Adrenal gland (tissue), 12 donors: Measurements from ENCODE around the gene CSNK2A3. TPM values are rescaled to one million over a fixed set of nuclear protein-coding genes. Genes with fewer than 3 reads are reported as not detected.

Experiments
- DNase-seq, 7 donors: peaks; one replicate each; pipeline ENCODE4 v3.0.0-alpha.2; 2019 to 2020
- H3K27ac ChIP-seq, 5 donors: fragments of 200-600 bp; sonication (generic) in 4 of 5; 1 replicate in 3 of 5; 2 replicates in 2 of 5; pipeline versions ENCODE4 v1.5.1 to v1.8.0; 2016 to 2020; ENCODE audit warnings: mild to moderate bottlenecking in 1 of 5
- H3K27me3 ChIP-seq: fragments of 200-600 bp; 2 replicates; pipeline ENCODE4 v1.8.0; 2021
- H3K36me3 ChIP-seq, 2 donors: fragments of 200-600 bp; replicated peaks in 1 of 2; 1 replicate in 1 of 2; 2 replicates in 1 of 2; pipeline versions ENCODE4 v1.5.1 to v1.8.0; 2018 to 2022
- H3K4me1 ChIP-seq, 2 donors: fragments of 200-600 bp; replicated peaks in 1 of 2; 1 replicate in 1 of 2; 2 replicates in 1 of 2; pipeline versions ENCODE4 v1.5.1 to v1.8.0; 2018 to 2021
- H3K4me3 ChIP-seq, 4 donors: fragments of 200-600 bp; sonication (generic) in 3 of 4; one replicate each; pipeline ENCODE4 v1.5.1; 2016 to 2018
- H3K9me3 ChIP-seq, 3 donors: fragments of 200-600 bp; sonication (generic) in 1 of 3; replicated peaks in 1 of 3; 1 replicate in 2 of 3; 2 replicates in 1 of 3; pipeline versions ENCODE4 v1.5.1 to v1.8.0; 2016 to 2021
- POLR2A ChIP-seq, 2 donors: fragments of 450-650 bp; IDR thresholded peaks; one replicate each; pipeline ENCODE4 v1.6.1; 2017; ENCODE audit warnings: antibody characterized with exemption in 2 of 2, mild to moderate bottlenecking in 2 of 2, moderate library complexity in 1 of 2
- WGBS, 4 donors: extraction: QIAGEN DNeasy Blood & Tissue Kit in 2 of 4; methylation state at CpG; one replicate each; pipeline versions ENCODE4 v1.1.5 to v1.1.7; 2013 to 2017; 5-methylcytosine and 5-hydroxymethylcytosine counted together
- intact Hi-C, 2 donors: fragments of 100-400 bp; cut with DNase I; formaldehyde crosslinking; loops; one replicate each; pipeline versions ENCODE4 v1.14.1 to v1.15.0; 2022 to 2023
- polyA plus RNA-seq, 3 donors: library from polyadenylated mRNA; stranded (reverse); fragments of 200-250 nt in 2 of 3; fragments of 350-450 nt in 1 of 3; fragmentation: Illumina TruSeq in 1 of 3; extraction: RNeasy Lipid Tissue Mini Kit (QIAGEN cat#74804) in 1 of 3; gene quantifications; one replicate each; pipeline ENCODE4 v1.2.3, GENCODE V29; 2013 to 2014
- total RNA-seq, 9 donors: library from RNA; depleted of rRNA in 4 of 9; stranded (reverse); fragments of >200 nt in 4 of 9; fragments of 120-200 nt in 1 of 9; fragmentation: NEBNext Ultra II Directional in 1 of 9; extraction: Animal tissue kit (Norgen Biotek cat#: 25700) in 1 of 9; gene quantifications; one replicate each; pipeline versions ENCODE4 v1.1.0 to v1.2.4, GENCODE V29; 2013 to 2023
- TF ChIP-seq, protein P1 (sequence below), 6 experiments: fragments of 450-650 bp in 4 of 6; fragments of 200-600 bp in 2 of 6; sonication (generic) in 1 of 6; IDR thresholded peaks; 1 replicate in 5 of 6; 2 replicates in 1 of 6; pipeline versions ENCODE4 v1.5.1 to v1.8.0; 2016 to 2021; ENCODE audit warnings: antibody characterized with exemption in 6 of 6, mild to moderate bottlenecking in 2 of 6, moderate library complexity in 1 of 6
- donor health status: healthy with polysubstance abuse.
- donor health status: Bipolar disorder and iron deficiency.
- donor health status: DM: yes; HTN: yes; CAD: no.
- donor health status: DM: no; HTN: no; CAD: no.
- donor health status: DM: no; HTN: no; CAD: no.
- donor health status: DM: yes; HTN: yes; CAD: no.

Gene CSNK2A3
- total and polyA plus RNA-seq, 12 donors: 0.07 to 2.7 (median 0.54) TPM; not detected in 1

DNA sequence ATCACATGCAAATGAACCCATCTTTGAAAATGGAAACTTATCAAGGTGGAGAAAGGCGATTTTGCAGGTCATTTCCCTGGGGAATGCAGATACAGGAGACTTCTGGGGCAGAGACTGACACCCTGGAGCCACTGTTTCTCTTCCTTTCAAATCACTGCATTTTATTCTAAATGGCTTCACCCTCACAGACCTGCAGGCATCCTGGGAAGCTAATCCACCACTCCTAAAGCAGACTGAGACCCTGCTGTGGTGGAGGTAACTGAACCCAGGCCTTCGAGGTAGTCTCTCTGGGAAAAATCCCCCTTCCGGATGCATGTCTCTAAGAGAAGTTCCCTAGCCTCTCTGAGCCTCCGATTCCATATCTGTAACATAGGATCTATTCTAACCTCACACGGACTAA, 20.9 kb upstream of the CSNK2A3 start:
- 69 to 77% (median 71%) methylated on average over 5 of the region's 5 CpGs for WGBS, 4 donors
- Histone ChIP-seq H3K9me3 (no peaks in the 10 kb centered on the region), H3K4me3 (no peak overlapping the region), H3K27me3 (no peaks in the 10 kb centered on the region), H3K4me1 (no peaks in the 10 kb centered on the region), H3K27ac (no peak overlapping the region), H3K36me3 (no peaks in the 10 kb centered on the region)
- intact Hi-C loops: no loop called here
- DNase-seq: no peak
- no peak for TF ChIP-seq POLR2A (IDR thresholded peaks at IDR 0.05)

DNA sequence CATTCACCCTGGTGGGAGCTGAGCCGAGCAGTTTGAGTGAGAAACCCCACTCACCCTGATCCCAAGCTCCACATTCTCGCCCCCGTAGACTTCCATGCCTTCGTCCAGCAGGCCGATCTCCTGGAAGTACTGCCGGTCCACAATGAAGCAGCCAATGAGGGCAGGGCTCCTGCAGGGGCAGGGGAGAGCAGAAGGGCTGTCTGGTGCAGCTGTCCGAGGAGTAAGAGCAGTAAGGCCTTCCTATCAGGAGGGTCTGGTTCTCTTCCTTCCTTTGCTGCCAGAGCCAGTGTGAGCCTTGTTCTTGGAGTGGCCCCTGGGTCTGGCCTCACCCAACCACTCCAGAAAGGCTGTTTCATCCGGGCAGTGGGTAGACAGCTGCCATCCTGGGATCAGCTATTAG, 19.4 kb upstream of the CSNK2A3 start:
- Histone ChIP-seq H3K9me3 (peaks cover 0 to 5% (median 0%) of the 10 kb centered on the region in 3 donors), H3K36me3 (no peaks in the 10 kb centered on the region), H3K27ac (no peak overlapping the region), H3K4me3 (no peak overlapping the region), H3K4me1 (no peaks in the 10 kb centered on the region), H3K27me3 (no peaks in the 10 kb centered on the region)
- WGBS, 4 donors: 92 to 96% (median 94%) methylated on average over 6 to 8 of the region's 8 CpGs
- no peak for DNase-seq
- intact Hi-C loops: no loop called here
- TF ChIP-seq POLR2A (IDR thresholded peaks at IDR 0.05): no peak

DNA sequence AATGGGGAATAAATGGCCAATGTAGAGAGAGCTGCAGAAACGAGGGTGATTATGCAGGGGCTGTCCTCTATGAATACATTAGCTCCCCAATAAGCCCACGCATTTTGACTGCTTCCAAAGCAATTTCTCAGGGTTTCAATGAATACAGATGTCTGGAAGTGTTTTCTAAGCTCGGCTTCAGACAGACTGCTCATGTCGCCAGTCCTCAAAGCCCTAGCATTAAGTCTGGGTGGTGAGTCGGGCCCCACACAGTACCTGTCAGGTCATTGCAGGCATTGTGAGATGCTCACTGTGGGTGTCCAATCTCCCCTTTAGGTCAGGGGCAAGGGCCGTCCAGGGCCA, 17.9 kb upstream of the CSNK2A3 start:
- no peak for DNase-seq
- TF ChIP-seq POLR2A (IDR thresholded peaks at IDR 0.05): no peak
- TF ChIP-seq, protein P1, sequence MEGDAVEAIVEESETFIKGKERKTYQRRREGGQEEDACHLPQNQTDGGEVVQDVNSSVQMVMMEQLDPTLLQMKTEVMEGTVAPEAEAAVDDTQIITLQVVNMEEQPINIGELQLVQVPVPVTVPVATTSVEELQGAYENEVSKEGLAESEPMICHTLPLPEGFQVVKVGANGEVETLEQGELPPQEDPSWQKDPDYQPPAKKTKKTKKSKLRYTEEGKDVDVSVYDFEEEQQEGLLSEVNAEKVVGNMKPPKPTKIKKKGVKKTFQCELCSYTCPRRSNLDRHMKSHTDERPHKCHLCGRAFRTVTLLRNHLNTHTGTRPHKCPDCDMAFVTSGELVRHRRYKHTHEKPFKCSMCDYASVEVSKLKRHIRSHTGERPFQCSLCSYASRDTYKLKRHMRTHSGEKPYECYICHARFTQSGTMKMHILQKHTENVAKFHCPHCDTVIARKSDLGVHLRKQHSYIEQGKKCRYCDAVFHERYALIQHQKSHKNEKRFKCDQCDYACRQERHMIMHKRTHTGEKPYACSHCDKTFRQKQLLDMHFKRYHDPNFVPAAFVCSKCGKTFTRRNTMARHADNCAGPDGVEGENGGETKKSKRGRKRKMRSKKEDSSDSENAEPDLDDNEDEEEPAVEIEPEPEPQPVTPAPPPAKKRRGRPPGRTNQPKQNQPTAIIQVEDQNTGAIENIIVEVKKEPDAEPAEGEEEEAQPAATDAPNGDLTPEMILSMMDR (IDR thresholded peaks at IDR 0.05): no peak
- Histone ChIP-seq H3K9me3 (peaks cover 0 to 5% (median 0%) of the 10 kb centered on the region in 3 donors), H3K4me3 (no peak overlapping the region), H3K4me1 (no peaks in the 10 kb centered on the region), H3K27ac (no peak overlapping the region), H3K36me3 (no peaks in the 10 kb centered on the region), H3K27me3 (no peaks in the 10 kb centered on the region)
- intact Hi-C loops: no loop called here
- WGBS, 4 donors: 76 to 83% (median 81%) methylated on average over 6 of the region's 6 CpGs

DNA sequence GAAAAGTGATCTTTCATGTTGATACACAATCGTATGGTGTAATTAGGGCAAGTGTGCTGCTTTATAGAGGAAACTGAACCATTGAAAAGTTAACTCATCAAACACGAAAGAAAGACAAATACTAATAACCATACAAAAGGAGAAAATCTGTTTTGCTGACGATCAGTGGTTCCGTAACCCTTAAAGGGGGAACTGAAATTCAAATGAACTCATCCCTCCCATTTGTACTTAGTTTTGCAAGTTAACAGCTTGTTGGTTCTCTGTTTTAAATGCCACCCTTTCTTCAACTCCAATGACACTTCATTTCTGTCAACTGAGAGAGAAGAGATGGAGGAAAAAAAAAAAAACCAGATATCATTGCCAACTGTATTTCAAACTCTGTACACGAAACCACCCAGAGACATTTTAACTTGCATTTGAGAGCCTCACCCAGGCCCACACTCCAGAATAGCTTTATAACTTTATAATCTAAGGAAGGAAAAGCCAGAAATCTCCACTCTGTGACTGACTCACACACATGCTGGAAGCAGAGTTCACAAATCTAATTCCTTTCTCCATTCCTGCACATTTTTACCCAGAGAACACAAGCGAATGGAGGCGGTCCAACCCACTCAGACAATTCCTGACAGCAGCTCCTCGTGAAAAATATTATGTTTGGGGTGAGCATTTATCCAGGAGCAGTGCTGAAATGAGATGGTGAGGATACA, 17.4 kb upstream of the CSNK2A3 start:
- H3K27ac ChIP-seq: no peak overlapping the region

DNA sequence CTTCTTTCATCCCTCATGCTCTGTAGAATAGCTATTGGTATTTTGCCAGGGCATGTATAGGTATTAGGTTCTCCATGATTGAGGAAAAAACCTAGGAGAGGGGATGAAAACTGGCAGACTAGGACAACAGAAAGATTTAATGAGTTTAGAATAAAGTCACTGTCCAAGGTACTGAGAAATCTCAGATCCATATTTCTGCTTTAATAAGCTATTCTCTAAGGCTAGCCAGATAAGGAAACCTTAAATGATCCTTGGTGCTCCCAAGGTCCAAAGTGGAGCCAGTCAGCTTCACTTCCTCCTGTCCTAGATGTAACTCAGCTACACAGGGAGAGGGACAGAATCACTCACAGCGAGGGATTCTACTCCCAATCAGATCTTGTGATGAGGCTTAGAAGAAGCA, 13.7 kb upstream of the CSNK2A3 start:
- 83 to 91% (median 90%) methylated on average over 1 of the region's 1 CpG for WGBS, 4 donors
- TF ChIP-seq POLR2A (IDR thresholded peaks at IDR 0.05): no peak
- no peak for DNase-seq

More for the DNA sequence above, 17.4 kb upstream of the CSNK2A3 start:
- 75 to 77% (median 76%) methylated on average over 8 of the region's 8 CpGs for WGBS, 4 donors
- no peak for DNase-seq
- no peak overlapping the region for H3K4me3 ChIP-seq
- no peaks in the 10 kb centered on the region for H3K36me3 ChIP-seq
- H3K9me3 ChIP-seq: peaks cover 0 to 5% (median 0%) of the 10 kb centered on the region in 3 donors
- no peak for TF ChIP-seq POLR2A (IDR thresholded peaks at IDR 0.05)
- TF ChIP-seq, protein P1 (IDR thresholded peaks at IDR 0.05): no peak
- intact Hi-C loops: no loop called here
- H3K27me3 ChIP-seq: no peaks in the 10 kb centered on the region
- no peaks in the 10 kb centered on the region for H3K4me1 ChIP-seq

DNA sequence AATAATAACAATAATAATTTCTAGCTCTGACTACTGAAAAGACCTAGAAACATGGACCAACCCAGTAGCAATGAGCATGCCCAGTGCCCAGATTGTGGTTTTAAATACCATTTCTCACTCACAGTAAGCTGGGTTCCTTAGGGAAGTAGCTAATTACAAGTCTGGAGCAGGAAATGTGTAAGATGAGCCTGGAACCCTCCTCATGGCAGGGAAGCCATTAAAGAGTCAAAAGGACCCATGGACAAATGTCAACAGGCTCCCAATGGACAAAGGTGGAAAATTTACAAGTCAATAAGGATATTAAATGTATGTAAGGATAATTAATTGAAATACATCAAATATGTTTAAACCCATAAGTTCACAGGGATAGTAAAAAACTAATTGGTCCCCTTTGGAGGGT, 10.6 kb upstream of the CSNK2A3 start:
- no peaks in the 10 kb centered on the region for H3K4me1 ChIP-seq
- no peak overlapping the region for H3K27ac ChIP-seq
- intact Hi-C loops: no loop called here
- no peak for DNase-seq
- H3K9me3 ChIP-seq: peaks cover 0 to 5% (median 0%) of the 10 kb centered on the region in 3 donors
- TF ChIP-seq, protein P1 (IDR thresholded peaks at IDR 0.05): no peak
- no peak for TF ChIP-seq POLR2A (IDR thresholded peaks at IDR 0.05)
- H3K27me3 ChIP-seq: no peaks in the 10 kb centered on the region
- no peak overlapping the region for H3K4me3 ChIP-seq
- H3K36me3 ChIP-seq: no peaks in the 10 kb centered on the region

More for the DNA sequence above, 13.7 kb upstream of the CSNK2A3 start:
- peaks cover 0 to 5% (median 0%) of the 10 kb centered on the region in 3 donors for H3K9me3 ChIP-seq
- intact Hi-C loops: no loop called here
- H3K4me1 ChIP-seq: no peaks in the 10 kb centered on the region
- H3K4me3 ChIP-seq: no peak overlapping the region
- no peaks in the 10 kb centered on the region for H3K27me3 ChIP-seq
- no peak overlapping the region for H3K27ac ChIP-seq
- H3K36me3 ChIP-seq: no peaks in the 10 kb centered on the region
